SU-DHL-6 (cell line): ENCODE data around the gene SLC1A3.

ENCODE experiments used
- H2AFZ ChIP-seq: fragments of 200-600 bp; sonication (generic); 2 replicates; pipeline ENCODE4 v1.6.1; 2014; ENCODE audit warnings: low read depth, mild to moderate bottlenecking, moderate library complexity, mixed read lengths, antibody characterized with exemption, low read length; ENCODE audit not compliant: severe bottlenecking
- H3F3A ChIP-seq: fragments of 200-600 bp; shearing (Covaris generic); 2 replicates; pipeline ENCODE4 v1.6.0; 2016; ENCODE audit warnings: antibody characterized with exemption, mild to moderate bottlenecking; ENCODE audit not compliant: insufficient read depth
- H3K27ac ChIP-seq: fragments of 200-600 bp; sonication (generic); 2 replicates; pipeline ENCODE4 v1.5.1; 2016; ENCODE audit warnings: low read depth, mild to moderate bottlenecking, low read length, moderate library complexity, mixed read lengths
- H3K27me3 ChIP-seq: fragments of 200-600 bp; sonication (generic), shearing (Covaris generic); 2 replicates; pipeline ENCODE4 v1.6.0; 2014; ENCODE audit warnings: mild to moderate bottlenecking, low read length
- H3K36me3 ChIP-seq: fragments of 200-600 bp; sonication (generic); 2 replicates; pipeline ENCODE4 v1.6.1; 2014; ENCODE audit warnings: mild to moderate bottlenecking, low read length, mixed read lengths
- H3K4me2 ChIP-seq: fragments of 300-600, 200-600 bp; shearing (Covaris generic), sonication (generic); 2 replicates; pipeline ENCODE4 v1.6.0; 2014; ENCODE audit warnings: low read length, low read depth, mild to moderate bottlenecking; ENCODE audit not compliant: poor library complexity, severe bottlenecking
- H3K4me3 ChIP-seq: fragments of 200-600 bp; sonication (generic); 2 replicates; pipeline ENCODE4 v1.5.1; 2014; ENCODE audit warnings: antibody characterized with exemption, low read length, mild to moderate bottlenecking, mixed read lengths; ENCODE audit not compliant: insufficient read depth, poor library complexity, severe bottlenecking
- H3K79me2 ChIP-seq: fragments of 200-600 bp; sonication (generic); 2 replicates; pipeline ENCODE4 v1.6.1; 2014; ENCODE audit warnings: mild to moderate bottlenecking, low read length, moderate library complexity; ENCODE audit not compliant: insufficient read depth
- H3K9ac ChIP-seq: fragments of 200-600 bp; sonication (generic); 2 replicates; pipeline ENCODE4 v1.7.0; 2014; ENCODE audit warnings: mild to moderate bottlenecking, low read length
- H3K9me2 ChIP-seq: fragments of 200-600 bp; sonication (generic); replicated peaks from 2 replicates; pipeline ENCODE4 v1.6.1; 2014; ENCODE audit warnings: low read length; ENCODE audit not compliant: insufficient read depth
- H3K9me3 ChIP-seq: fragments of 200-600 bp; sonication (generic); 2 replicates; pipeline ENCODE4 v1.6.1; 2014; ENCODE audit warnings: low read length, mixed read lengths; ENCODE audit not compliant: insufficient read depth
- H4K20me1 ChIP-seq: fragments of 200-600 bp; sonication (generic); 2 replicates; pipeline ENCODE4 v1.6.1; 2014; ENCODE audit warnings: low read depth, mild to moderate bottlenecking, antibody characterized with exemption, low read length, moderate library complexity, mixed read lengths
- EZH2phosphoT487 ChIP-seq: fragments of 200-600 bp; sonication (generic), shearing (Covaris generic); conservative IDR thresholded peaks from 2 replicates; pipeline ENCODE4 v1.6.1; 2018; ENCODE audit warnings: mild to moderate bottlenecking, antibody characterized with exemption, low read length, moderate library complexity, mixed read lengths
- TF ChIP-seq, protein P1 (sequence below): fragments of 200-600 bp; sonication (generic); IDR thresholded peaks from one replicate; pipeline ENCODE4 v1.5.1; 2017; ENCODE audit warnings: antibody characterized with exemption, mild to moderate bottlenecking, low read length, moderate library complexity; ENCODE audit not compliant: insufficient read depth, poor library complexity, severe bottlenecking

Gene SLC1A3

DNA sequence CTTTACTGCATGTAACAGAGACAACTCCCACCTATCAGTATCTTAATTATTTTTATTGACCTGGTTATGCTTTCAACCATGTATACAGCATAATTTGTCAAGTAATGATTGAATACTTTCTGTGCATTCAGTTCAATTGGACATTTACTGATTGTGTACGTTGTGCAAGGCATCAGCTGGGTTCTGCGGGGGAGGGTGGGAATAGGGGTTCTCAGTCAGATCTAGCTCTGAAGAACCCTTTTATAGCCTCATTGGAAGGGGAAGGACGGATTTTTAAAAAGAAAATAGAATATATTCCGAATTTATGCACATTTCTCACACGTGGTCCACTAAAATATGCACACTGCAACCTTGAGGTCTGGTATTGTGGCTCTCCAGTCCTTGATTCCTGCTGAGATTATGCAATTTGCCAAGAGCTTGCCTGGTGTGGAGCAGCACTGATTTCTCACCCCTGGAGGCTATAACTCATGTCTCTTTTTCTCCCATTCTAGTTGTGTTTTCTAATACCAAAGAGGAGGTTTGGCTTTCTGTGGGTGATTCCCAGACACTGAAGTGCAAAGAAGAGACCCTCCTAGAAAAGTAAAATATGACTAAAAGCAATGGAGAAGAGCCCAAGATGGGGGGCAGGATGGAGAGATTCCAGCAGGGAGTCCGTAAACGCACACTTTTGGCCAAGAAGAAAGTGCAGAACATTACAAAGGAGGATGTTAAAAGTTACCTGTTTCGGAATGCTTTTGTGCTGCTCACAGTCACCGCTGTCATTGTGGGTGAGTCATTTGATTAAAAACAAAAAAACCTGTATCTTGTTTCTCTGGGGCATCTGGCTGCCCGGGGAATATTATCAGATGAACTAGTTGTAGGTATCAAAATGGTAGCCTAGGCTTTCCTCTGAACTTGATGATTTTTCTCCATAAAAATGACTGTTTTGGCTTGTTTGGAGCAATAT lies 1.7 kb downstream of the SLC1A3 start:
- Histone ChIP-seq H3F3A (no peaks in the 10 kb centered on the region), H3K4me3 (no peak overlapping the region), H4K20me1 (no peaks in the 10 kb centered on the region), H2AFZ (no peak overlapping the region), H3K36me3 (no peaks in the 10 kb centered on the region), H3K27ac (no peak overlapping the region), H3K9ac (no peak overlapping the region), H3K9me2 (no peaks in the 10 kb centered on the region), H3K27me3 (peaks cover 4% of the 10 kb centered on the region; the same call in 1 of the 2 replicates), H3K79me2 (no peaks in the 10 kb centered on the region), H3K9me3 (no peaks in the 10 kb centered on the region), H3K4me2 (no peak overlapping the region)
- no peak for TF ChIP-seq EZH2phosphoT487
- TF ChIP-seq, protein P1, sequence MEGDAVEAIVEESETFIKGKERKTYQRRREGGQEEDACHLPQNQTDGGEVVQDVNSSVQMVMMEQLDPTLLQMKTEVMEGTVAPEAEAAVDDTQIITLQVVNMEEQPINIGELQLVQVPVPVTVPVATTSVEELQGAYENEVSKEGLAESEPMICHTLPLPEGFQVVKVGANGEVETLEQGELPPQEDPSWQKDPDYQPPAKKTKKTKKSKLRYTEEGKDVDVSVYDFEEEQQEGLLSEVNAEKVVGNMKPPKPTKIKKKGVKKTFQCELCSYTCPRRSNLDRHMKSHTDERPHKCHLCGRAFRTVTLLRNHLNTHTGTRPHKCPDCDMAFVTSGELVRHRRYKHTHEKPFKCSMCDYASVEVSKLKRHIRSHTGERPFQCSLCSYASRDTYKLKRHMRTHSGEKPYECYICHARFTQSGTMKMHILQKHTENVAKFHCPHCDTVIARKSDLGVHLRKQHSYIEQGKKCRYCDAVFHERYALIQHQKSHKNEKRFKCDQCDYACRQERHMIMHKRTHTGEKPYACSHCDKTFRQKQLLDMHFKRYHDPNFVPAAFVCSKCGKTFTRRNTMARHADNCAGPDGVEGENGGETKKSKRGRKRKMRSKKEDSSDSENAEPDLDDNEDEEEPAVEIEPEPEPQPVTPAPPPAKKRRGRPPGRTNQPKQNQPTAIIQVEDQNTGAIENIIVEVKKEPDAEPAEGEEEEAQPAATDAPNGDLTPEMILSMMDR, result no peak

DNA sequence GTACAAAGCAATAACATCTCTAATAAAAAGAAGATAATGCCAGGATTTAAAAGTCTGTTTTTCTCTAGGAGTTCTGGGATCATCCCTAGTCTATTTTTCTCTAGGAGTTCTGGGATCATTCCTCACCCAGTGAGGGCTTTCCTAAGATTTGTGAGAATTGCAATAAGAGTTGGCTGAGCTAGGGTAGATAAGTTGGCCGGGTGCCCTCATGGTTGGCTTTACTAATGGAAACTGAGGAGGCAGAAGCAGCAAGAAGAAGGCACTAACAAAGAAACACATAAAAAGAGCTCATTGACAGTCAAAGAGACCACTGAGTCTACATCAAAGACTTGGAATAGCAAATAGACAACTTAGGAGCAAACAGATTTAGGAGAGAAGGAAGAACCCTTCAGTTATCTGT lies 4.2 kb downstream of the SLC1A3 start:
- H3F3A ChIP-seq, result no peaks in the 10 kb centered on the region
- TF ChIP-seq, protein P1, result no peak
- TF ChIP-seq EZH2phosphoT487, result no peak
- H3K4me3 ChIP-seq, result no peak overlapping the region
- H3K79me2 ChIP-seq, result no peaks in the 10 kb centered on the region
- no peak overlapping the region for H3K9ac ChIP-seq
- no peak overlapping the region for H2AFZ ChIP-seq
- H3K4me2 ChIP-seq, result no peak overlapping the region
- H4K20me1 ChIP-seq, result no peaks in the 10 kb centered on the region
- no peaks in the 10 kb centered on the region for H3K9me2 ChIP-seq
- H3K36me3 ChIP-seq, result no peaks in the 10 kb centered on the region
- H3K9me3 ChIP-seq, result no peaks in the 10 kb centered on the region
- no peak overlapping the region for H3K27ac ChIP-seq
- no peaks in the 10 kb centered on the region for H3K27me3 ChIP-seq

DNA sequence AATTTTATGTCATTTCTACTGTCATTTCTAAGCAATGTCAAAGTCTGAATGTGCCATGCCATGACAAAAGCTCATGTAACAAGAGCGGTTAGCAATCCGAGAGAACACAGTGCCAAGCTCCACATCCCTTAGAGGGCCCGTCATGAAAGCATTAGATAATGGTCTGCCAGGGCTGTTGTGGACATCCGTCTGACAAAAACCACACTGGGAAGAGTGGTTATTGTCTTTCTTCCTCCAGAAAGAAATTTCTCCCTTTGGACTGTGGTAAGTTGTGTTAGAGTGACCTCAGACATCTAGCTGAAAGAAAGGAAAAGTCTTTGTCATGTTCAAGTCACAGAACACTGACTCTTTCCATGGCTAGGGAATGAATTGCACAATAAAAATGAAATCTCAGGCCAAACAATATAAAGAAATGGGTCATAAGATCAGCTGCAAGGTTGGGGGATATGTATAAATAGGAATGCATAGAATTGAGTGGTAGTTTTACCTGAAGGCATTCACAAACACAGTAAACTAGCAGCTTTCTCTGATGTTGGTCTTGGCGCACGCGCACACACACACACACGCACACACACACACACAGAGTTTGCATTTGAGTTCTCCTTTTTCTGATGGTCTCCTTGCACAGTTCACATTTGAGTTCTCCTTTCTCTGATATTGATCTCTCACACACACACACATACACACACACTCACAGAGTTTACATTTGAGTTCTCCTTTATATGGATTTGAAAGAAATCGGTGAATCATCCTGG lies 5.3 kb downstream of the SLC1A3 start:
- Histone ChIP-seq H4K20me1 (no peaks in the 10 kb centered on the region), H3K36me3 (no peaks in the 10 kb centered on the region), H3K27ac (no peak overlapping the region), H3K4me3 (no peak overlapping the region), H3K9ac (no peak overlapping the region), H3K4me2 (no peak overlapping the region), H2AFZ (no peak overlapping the region), H3K9me3 (no peaks in the 10 kb centered on the region), H3K9me2 (no peaks in the 10 kb centered on the region), H3K27me3 (no peaks in the 10 kb centered on the region), H3K79me2 (no peaks in the 10 kb centered on the region), H3F3A (no peaks in the 10 kb centered on the region)
- TF ChIP-seq, protein P1, result no peak
- no peak for TF ChIP-seq EZH2phosphoT487
